ENCODE results near the gene PLEKHG4. TPM values are rescaled to one million over a fixed set of nuclear protein-coding genes. Genes with fewer than 3 reads are reported as not detected.

PLEKHG4 gene
- total RNA-seq, 1 experiment from 2014 or later, result 38.5 TPM

DNA sequence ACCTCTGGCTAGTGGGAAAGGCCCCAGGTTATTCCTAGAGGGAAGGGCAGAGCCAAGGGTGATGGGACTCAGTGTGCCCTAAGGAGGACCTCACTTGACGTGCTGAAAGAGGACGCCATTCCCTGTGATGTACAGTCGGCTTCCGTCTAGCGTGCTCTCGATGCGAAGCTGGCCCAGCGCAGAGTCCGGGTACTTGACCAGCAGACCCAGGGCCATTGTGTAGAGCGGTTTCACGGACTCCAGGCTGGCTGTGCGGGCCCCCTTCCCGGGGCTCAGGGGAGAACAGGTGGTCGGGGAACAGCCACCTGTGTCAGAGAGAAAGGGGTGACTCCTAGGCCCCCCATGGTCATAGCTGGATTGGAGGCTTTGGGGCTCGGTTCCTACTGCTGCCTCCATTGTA is 19.9 kb downstream of the PLEKHG4 start:
- Histone ChIP-seq H4K20me1 (ENCODE audit: insufficient read depth) (no peaks in the 10 kb centered on the region), H3K79me2 (ENCODE audit: insufficient read depth, low read length) (no peaks in the 10 kb centered on the region), H3K4me2 (ENCODE audit: low read length) (no peak overlapping the region), H3K4me3 (replicated peaks in 1 of 2; ENCODE audit: low read depth in 1 of 2, low read length in 2 of 2) (no peak overlapping the region), H3K9me3 (ENCODE audit: control insufficient read depth in 1 of 2, insufficient read depth in 1 of 2, low read depth in 1 of 2, low read length in 2 of 2) (no peaks in the 10 kb centered on the region), H2AFZ (ENCODE audit: low read depth, low read length, poor library complexity, severe bottlenecking) (no peak overlapping the region), H3K9ac (ENCODE audit: low read length) (no peak overlapping the region), H3K4me1 (ENCODE audit: control insufficient read depth in 1 of 2, insufficient read depth in 2 of 2, low read length in 2 of 2) (peaks cover 7 to 13% of the 10 kb centered on the region in 2 experiments), H3K27ac (ENCODE audit: low read depth, low read length) (no peak overlapping the region), H3K9me2 (ENCODE audit: insufficient read depth) (no peaks in the 10 kb centered on the region), H3K27me3 (ENCODE audit: insufficient read depth, low read length) (no peaks in the 10 kb centered on the region), H3K36me3 (ENCODE audit: control insufficient read depth in 1 of 2, insufficient read depth in 2 of 2, low read length in 2 of 2) (no peaks in the 10 kb centered on the region)
- no TSS peak for BruUV-seq (replicated peaks)
- DNase-seq (ENCODE audit: low read depth, low spot score), result no peak
- ChIA-PET POLR2A (no interaction called here), CTCF (no interaction called here), RAD21 (ENCODE audit: low non-redundant PET in 1 of 2, low total read pairs in 2 of 2, uncharacterized antibody in 2 of 2, unreplicated experiment in 2 of 2) (no interaction called here)
- TF ChIP-seq CBX3 (IDR thresholded peaks at IDR 0.05; ENCODE audit: low read depth) (no peak), SRF (IDR thresholded peaks at IDR 0.05; ENCODE audit: low read depth) (no peak), SP1 (IDR thresholded peaks at IDR 0.05; ENCODE audit: low read depth) (no peak), POLR2AphosphoS5 (IDR thresholded peaks at IDR 0.05; ENCODE audit: low read depth, low read length) (no peak), EZH2 (IDR thresholded peaks at IDR 0.05) (no peak), YY1 (IDR thresholded peaks at IDR 0.05; ENCODE audit: extremely low read depth, insufficient replicate concordance, low read depth, low read length) (no peak), TCF7L2 (IDR thresholded peaks at IDR 0.05; ENCODE audit: borderline replicate concordance, extremely low read depth, insufficient read depth, insufficient read length) (no peak), ELF1 (IDR thresholded peaks at IDR 0.05; ENCODE audit: borderline replicate concordance, low read depth) (no peak), FOSL1 (IDR thresholded peaks at IDR 0.05; ENCODE audit: low read depth) (no peak), EZH2phosphoT487 (IDR thresholded peaks at IDR 0.05; ENCODE audit: borderline replicate concordance) (no peak), EGR1 (IDR thresholded peaks at IDR 0.05; ENCODE audit: low read depth) (no peak), ZFX (IDR thresholded peaks at IDR 0.05) (no peak), POLR2A (IDR thresholded peaks at IDR 0.05; ENCODE audit: borderline replicate concordance, extremely low read depth, insufficient read depth, insufficient read length) (no peak), CEBPB (IDR thresholded peaks at IDR 0.05; ENCODE audit: low read depth) (no peak), SIN3A (IDR thresholded peaks at IDR 0.05; ENCODE audit: low read depth) (no peak), ZNF274 (IDR thresholded peaks at IDR 0.05; ENCODE audit: low read depth, low read length) (no peak)
- TF ChIP-seq, protein P1, sequence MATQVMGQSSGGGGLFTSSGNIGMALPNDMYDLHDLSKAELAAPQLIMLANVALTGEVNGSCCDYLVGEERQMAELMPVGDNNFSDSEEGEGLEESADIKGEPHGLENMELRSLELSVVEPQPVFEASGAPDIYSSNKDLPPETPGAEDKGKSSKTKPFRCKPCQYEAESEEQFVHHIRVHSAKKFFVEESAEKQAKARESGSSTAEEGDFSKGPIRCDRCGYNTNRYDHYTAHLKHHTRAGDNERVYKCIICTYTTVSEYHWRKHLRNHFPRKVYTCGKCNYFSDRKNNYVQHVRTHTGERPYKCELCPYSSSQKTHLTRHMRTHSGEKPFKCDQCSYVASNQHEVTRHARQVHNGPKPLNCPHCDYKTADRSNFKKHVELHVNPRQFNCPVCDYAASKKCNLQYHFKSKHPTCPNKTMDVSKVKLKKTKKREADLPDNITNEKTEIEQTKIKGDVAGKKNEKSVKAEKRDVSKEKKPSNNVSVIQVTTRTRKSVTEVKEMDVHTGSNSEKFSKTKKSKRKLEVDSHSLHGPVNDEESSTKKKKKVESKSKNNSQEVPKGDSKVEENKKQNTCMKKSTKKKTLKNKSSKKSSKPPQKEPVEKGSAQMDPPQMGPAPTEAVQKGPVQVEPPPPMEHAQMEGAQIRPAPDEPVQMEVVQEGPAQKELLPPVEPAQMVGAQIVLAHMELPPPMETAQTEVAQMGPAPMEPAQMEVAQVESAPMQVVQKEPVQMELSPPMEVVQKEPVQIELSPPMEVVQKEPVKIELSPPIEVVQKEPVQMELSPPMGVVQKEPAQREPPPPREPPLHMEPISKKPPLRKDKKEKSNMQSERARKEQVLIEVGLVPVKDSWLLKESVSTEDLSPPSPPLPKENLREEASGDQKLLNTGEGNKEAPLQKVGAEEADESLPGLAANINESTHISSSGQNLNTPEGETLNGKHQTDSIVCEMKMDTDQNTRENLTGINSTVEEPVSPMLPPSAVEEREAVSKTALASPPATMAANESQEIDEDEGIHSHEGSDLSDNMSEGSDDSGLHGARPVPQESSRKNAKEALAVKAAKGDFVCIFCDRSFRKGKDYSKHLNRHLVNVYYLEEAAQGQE (IDR thresholded peaks at IDR 0.05; ENCODE audit: low read depth), result no peak
- TF ChIP-seq, protein P2, sequence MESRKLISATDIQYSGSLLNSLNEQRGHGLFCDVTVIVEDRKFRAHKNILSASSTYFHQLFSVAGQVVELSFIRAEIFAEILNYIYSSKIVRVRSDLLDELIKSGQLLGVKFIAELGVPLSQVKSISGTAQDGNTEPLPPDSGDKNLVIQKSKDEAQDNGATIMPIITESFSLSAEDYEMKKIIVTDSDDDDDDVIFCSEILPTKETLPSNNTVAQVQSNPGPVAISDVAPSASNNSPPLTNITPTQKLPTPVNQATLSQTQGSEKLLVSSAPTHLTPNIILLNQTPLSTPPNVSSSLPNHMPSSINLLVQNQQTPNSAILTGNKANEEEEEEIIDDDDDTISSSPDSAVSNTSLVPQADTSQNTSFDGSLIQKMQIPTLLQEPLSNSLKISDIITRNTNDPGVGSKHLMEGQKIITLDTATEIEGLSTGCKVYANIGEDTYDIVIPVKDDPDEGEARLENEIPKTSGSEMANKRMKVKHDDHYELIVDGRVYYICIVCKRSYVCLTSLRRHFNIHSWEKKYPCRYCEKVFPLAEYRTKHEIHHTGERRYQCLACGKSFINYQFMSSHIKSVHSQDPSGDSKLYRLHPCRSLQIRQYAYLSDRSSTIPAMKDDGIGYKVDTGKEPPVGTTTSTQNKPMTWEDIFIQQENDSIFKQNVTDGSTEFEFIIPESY (IDR thresholded peaks at IDR 0.05; ENCODE audit: extremely low read depth, insufficient replicate concordance, low read length), result no peak
- TF ChIP-seq, protein P3, sequence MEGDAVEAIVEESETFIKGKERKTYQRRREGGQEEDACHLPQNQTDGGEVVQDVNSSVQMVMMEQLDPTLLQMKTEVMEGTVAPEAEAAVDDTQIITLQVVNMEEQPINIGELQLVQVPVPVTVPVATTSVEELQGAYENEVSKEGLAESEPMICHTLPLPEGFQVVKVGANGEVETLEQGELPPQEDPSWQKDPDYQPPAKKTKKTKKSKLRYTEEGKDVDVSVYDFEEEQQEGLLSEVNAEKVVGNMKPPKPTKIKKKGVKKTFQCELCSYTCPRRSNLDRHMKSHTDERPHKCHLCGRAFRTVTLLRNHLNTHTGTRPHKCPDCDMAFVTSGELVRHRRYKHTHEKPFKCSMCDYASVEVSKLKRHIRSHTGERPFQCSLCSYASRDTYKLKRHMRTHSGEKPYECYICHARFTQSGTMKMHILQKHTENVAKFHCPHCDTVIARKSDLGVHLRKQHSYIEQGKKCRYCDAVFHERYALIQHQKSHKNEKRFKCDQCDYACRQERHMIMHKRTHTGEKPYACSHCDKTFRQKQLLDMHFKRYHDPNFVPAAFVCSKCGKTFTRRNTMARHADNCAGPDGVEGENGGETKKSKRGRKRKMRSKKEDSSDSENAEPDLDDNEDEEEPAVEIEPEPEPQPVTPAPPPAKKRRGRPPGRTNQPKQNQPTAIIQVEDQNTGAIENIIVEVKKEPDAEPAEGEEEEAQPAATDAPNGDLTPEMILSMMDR (IDR thresholded peaks at IDR 0.05 in 2 of 3, conservative IDR thresholded peaks at IDR 0.05 in 1 of 3; ENCODE audit: borderline replicate concordance in 1 of 3, insufficient read depth in 1 of 3, low read depth in 2 of 3, low read length in 2 of 3), result no peak
- TF ChIP-seq, protein P4, sequence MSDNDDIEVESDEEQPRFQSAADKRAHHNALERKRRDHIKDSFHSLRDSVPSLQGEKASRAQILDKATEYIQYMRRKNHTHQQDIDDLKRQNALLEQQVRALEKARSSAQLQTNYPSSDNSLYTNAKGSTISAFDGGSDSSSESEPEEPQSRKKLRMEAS (IDR thresholded peaks at IDR 0.05), result no peak
- intact Hi-C loops (cut with micrococcal nuclease), result no loop called here
- no peak for ATAC-seq

All from HCT116 (cell line).